ENCODE results near the gene NUP93.

The NUP93 gene

DNA sequence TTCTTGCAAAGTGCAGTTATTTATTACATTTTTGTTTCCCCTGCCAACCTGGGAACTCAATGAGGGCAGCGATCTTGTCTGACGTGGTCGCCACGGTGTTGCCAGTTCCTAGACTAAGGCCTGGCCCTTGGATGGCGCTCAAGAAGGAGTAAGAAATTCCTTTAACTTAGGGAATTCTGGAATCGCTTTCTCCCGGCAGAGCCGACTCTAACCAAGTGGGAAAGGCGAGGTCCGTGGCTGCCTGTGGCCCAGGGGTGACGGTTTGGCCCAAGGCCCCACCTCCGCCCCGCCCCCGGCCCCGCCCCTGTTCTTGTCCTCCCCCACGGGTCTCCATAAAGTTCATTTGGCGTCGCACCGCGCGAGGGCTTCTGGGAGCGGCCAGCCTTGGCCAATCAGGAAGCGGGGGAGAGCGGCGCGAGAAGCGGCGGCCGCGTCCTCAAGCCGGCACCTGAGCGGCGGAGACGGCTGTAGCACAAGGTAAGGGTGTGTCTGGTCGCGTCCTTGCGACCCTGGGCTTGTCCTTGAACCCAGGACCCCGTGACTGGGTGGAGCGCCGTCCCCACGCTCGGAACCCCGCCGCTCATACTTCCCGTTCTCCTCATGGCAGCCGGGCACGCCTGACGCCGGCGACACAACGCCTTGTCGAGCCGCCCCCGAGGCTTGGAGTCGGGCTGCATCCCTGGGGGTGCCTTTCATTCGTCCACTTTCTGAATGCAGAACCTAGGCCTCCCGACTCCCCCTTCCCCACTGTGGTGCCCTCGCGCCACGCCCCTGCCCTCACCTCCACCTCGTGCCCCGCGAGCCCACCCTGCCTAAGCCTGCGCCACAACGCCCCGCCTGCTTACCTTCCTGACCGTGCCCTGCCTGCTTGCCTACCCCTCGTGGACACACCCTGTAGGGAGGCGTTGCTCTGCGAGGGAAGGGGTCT is at the start of gene NUP93:
Gene NUP93 (plus strand): TSS at position 395 of the 928 bp plus-strand sequence. CDS start 18,119 bp downstream, outside the sequence.
- Histone ChIP-seq H3K4me1 (ENCODE audit: control insufficient read depth in 2 of 2, insufficient read depth in 2 of 2, low read length in 2 of 2) (peaks cover 13 to 14% of the 10 kb centered on the region in 2 donors), H3K27ac (ENCODE audit: low read depth in 2 of 2, low read length in 2 of 2) (peak within 1 kb of the TSS; percentile 83 to 86), H3K36me3 (ENCODE audit: control insufficient read depth in 2 of 2, insufficient read depth in 2 of 2, low read length in 2 of 2) (no peaks in the 10 kb centered on the region), H3K4me3 (ENCODE audit: low read length in 2 of 2) (peak within 1 kb of the TSS; percentile 87 to 91), H3K9ac (ENCODE audit: low read depth in 1 of 2, low read length in 2 of 2) (peak within 1 kb of the TSS; percentile 86), H3K27me3 (ENCODE audit: control insufficient read depth in 2 of 2, insufficient read depth in 2 of 2, low read length in 2 of 2) (no peaks in the 10 kb centered on the region), H3K9me3 (ENCODE audit: control insufficient read depth in 2 of 2, low read length in 2 of 2) (no peaks in the 10 kb centered on the region)

DNA sequence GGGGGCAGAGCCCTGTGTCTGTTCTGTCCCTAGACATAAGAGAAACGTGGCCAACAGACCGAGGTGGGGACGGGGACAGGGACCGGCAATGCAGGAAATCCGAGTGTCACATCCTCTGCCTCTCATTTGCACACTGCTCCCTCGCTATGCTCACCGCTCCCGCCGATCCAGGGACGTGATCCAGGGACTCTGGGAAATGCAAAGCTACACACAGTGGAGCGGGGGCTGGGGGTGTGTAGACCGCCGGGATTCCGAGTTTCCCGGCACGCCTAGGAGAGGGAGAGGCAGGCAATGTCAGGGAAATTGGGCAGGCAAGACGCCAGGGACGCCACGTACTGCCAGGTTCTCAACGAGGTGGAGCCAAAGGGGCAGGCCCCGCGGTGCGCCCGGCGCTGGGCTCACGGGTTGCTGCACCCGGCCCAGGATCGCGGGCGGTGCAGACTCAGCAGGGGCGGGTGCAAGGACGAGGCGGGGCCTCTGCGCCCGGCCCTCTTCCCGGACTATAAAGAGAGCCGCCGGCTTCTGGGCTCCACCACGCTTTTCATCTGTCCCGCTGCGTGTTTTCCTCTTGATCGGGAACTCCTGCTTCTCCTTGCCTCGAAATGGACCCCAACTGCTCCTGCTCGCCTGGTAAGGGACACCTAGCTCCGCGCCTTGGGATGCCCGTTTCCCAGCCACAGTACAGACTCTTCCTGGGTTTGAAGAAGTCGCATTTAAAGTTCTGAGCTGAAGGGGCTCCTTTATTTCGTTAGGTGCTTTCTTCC is 47.8 kb upstream of the NUP93 start, which contains the start of gene MT1X:
Gene MT1X (plus strand): TSS at position 532 of the 764 bp plus-strand sequence. CDS start 71 bp downstream, at position 603.
- peak within 1 kb of the TSS; percentile 80 to 84 for H3K27ac ChIP-seq (ENCODE audit: low read depth in 2 of 2, low read length in 2 of 2)
- peak within 1 kb of the TSS; percentile 86 to 94 for H3K9ac ChIP-seq (ENCODE audit: low read depth in 1 of 2, low read length in 2 of 2)
- H3K9me3 ChIP-seq (ENCODE audit: control insufficient read depth in 2 of 2, low read length in 2 of 2): no peaks in the 10 kb centered on the region
- H3K4me3 ChIP-seq (ENCODE audit: low read length in 2 of 2): peak within 1 kb of the TSS; percentile 82 to 94
- H3K36me3 ChIP-seq (ENCODE audit: control insufficient read depth in 2 of 2, insufficient read depth in 2 of 2, low read length in 2 of 2): no peaks in the 10 kb centered on the region
- H3K4me1 ChIP-seq (ENCODE audit: control insufficient read depth in 2 of 2, insufficient read depth in 2 of 2, low read length in 2 of 2): peaks cover 17% of the 10 kb centered on the region in 2 donors
- H3K27me3 ChIP-seq (ENCODE audit: control insufficient read depth in 2 of 2, insufficient read depth in 2 of 2, low read length in 2 of 2): no peaks in the 10 kb centered on the region

GRCh38 chr16:56682703-56683397 is 47.1 kb upstream of the NUP93 start:
- Histone ChIP-seq H3K27me3 (ENCODE audit: control insufficient read depth in 2 of 2, insufficient read depth in 2 of 2, low read length in 2 of 2) (no peaks in the 10 kb centered on the region), H3K4me3 (ENCODE audit: low read length in 2 of 2) (peak overlapping the region; percentile 82 to 94), H3K36me3 (ENCODE audit: control insufficient read depth in 2 of 2, insufficient read depth in 2 of 2, low read length in 2 of 2) (no peaks in the 10 kb centered on the region), H3K9me3 (ENCODE audit: control insufficient read depth in 2 of 2, low read length in 2 of 2) (no peaks in the 10 kb centered on the region), H3K4me1 (ENCODE audit: control insufficient read depth in 2 of 2, insufficient read depth in 2 of 2, low read length in 2 of 2) (peaks cover 17% of the 10 kb centered on the region in 2 donors), H3K9ac (ENCODE audit: low read depth in 1 of 2, low read length in 2 of 2) (peak overlapping the region; percentile 86 to 94), H3K27ac (ENCODE audit: low read depth in 2 of 2, low read length in 2 of 2) (peak overlapping the region; percentile 62 to 84)

GRCh38 chr16:56683424-56684172 is 46.3 kb upstream of the NUP93 start:
- Histone ChIP-seq H3K4me3 (ENCODE audit: low read length in 2 of 2) (peak overlapping the region; percentile 82 to 94), H3K9me3 (ENCODE audit: control insufficient read depth in 2 of 2, low read length in 2 of 2) (no peaks in the 10 kb centered on the region), H3K4me1 (ENCODE audit: control insufficient read depth in 2 of 2, insufficient read depth in 2 of 2, low read length in 2 of 2) (peaks cover 17% of the 10 kb centered on the region in 2 donors), H3K27me3 (ENCODE audit: control insufficient read depth in 2 of 2, insufficient read depth in 2 of 2, low read length in 2 of 2) (no peaks in the 10 kb centered on the region), H3K36me3 (ENCODE audit: control insufficient read depth in 2 of 2, insufficient read depth in 2 of 2, low read length in 2 of 2) (no peaks in the 10 kb centered on the region), H3K27ac (ENCODE audit: low read depth in 2 of 2, low read length in 2 of 2) (no peak overlapping the region), H3K9ac (ENCODE audit: low read depth in 1 of 2, low read length in 2 of 2) (peak overlapping the region; percentile 43 to 86)

GRCh38 chr16:56684256-56684925 is 45.5 kb upstream of the NUP93 start:
- Histone ChIP-seq H3K9ac (ENCODE audit: low read depth in 1 of 2, low read length in 2 of 2) (no peak overlapping the region), H3K4me1 (ENCODE audit: control insufficient read depth in 2 of 2, insufficient read depth in 2 of 2, low read length in 2 of 2) (peaks cover 17% of the 10 kb centered on the region in 2 donors), H3K9me3 (ENCODE audit: control insufficient read depth in 2 of 2, low read length in 2 of 2) (no peaks in the 10 kb centered on the region), H3K27me3 (ENCODE audit: control insufficient read depth in 2 of 2, insufficient read depth in 2 of 2, low read length in 2 of 2) (no peaks in the 10 kb centered on the region), H3K27ac (ENCODE audit: low read depth in 2 of 2, low read length in 2 of 2) (no peak overlapping the region), H3K4me3 (ENCODE audit: low read length in 2 of 2) (no peak overlapping the region), H3K36me3 (ENCODE audit: control insufficient read depth in 2 of 2, insufficient read depth in 2 of 2, low read length in 2 of 2) (no peaks in the 10 kb centered on the region)

- H3K9me3 ChIP-seq (ENCODE audit: control insufficient read depth in 2 of 2, low read length in 2 of 2): no peaks in the 10 kb centered on the region
- no peaks in the 10 kb centered on the region for H3K36me3 ChIP-seq (ENCODE audit: control insufficient read depth in 2 of 2, insufficient read depth in 2 of 2, low read length in 2 of 2)
- no peak overlapping the region for H3K4me3 ChIP-seq (ENCODE audit: low read length in 2 of 2)
- peaks cover 17% of the 10 kb centered on the region in 2 donors for H3K4me1 ChIP-seq (ENCODE audit: control insufficient read depth in 2 of 2, insufficient read depth in 2 of 2, low read length in 2 of 2)
- H3K9ac ChIP-seq (ENCODE audit: low read depth in 1 of 2, low read length in 2 of 2): no peak overlapping the region
- no peak overlapping the region for H3K27ac ChIP-seq (ENCODE audit: low read depth in 2 of 2, low read length in 2 of 2)
- H3K27me3 ChIP-seq (ENCODE audit: control insufficient read depth in 2 of 2, insufficient read depth in 2 of 2, low read length in 2 of 2): no peaks in the 10 kb centered on the region
Measured at GRCh38 chr16:56684926-56685590, 44.9 kb upstream of the NUP93 start.

GRCh38 chr16:56686758-56687157 is 43.2 kb upstream of the NUP93 start:
- Histone ChIP-seq H3K27me3 (ENCODE audit: control insufficient read depth in 2 of 2, insufficient read depth in 2 of 2, low read length in 2 of 2) (no peaks in the 10 kb centered on the region), H3K27ac (ENCODE audit: low read depth in 2 of 2, low read length in 2 of 2) (no peak overlapping the region), H3K9me3 (ENCODE audit: control insufficient read depth in 2 of 2, low read length in 2 of 2) (no peaks in the 10 kb centered on the region), H3K4me1 (ENCODE audit: control insufficient read depth in 2 of 2, insufficient read depth in 2 of 2, low read length in 2 of 2) (peaks cover 12 to 14% of the 10 kb centered on the region in 2 donors), H3K9ac (ENCODE audit: low read depth in 1 of 2, low read length in 2 of 2) (no peak overlapping the region), H3K4me3 (ENCODE audit: low read length in 2 of 2) (no peak overlapping the region), H3K36me3 (ENCODE audit: control insufficient read depth in 2 of 2, insufficient read depth in 2 of 2, low read length in 2 of 2) (no peaks in the 10 kb centered on the region)

DNA sequence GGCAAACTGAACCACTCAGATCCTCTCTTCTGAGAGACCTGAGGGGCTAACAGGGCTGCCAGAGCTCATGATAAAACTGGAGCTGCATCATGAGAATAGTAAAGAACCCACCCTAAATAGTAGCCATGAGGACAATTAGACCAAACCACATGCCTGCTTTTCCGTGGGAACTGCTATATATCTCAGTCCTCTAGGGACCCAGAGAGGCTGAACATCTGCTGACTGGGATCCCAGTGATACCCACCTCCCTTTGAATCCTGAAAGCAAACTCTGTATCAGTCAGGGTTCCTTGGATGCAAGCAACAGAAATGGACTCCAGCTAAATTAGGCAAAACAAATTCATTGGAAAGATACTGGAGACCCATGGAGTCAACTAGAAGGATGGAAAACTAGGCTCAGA is 41.2 kb upstream of the NUP93 start:
- Histone ChIP-seq H3K27ac (ENCODE audit: low read depth in 2 of 2, low read length in 2 of 2) (no peak overlapping the region), H3K36me3 (ENCODE audit: control insufficient read depth in 2 of 2, insufficient read depth in 2 of 2, low read length in 2 of 2) (no peaks in the 10 kb centered on the region), H3K9me3 (ENCODE audit: control insufficient read depth in 2 of 2, low read length in 2 of 2) (no peaks in the 10 kb centered on the region)

More for the DNA sequence above, 41.2 kb upstream of the NUP93 start:
- Histone ChIP-seq H3K27me3 (ENCODE audit: control insufficient read depth in 2 of 2, insufficient read depth in 2 of 2, low read length in 2 of 2) (no peaks in the 10 kb centered on the region), H3K4me1 (ENCODE audit: control insufficient read depth in 2 of 2, insufficient read depth in 2 of 2, low read length in 2 of 2) (peaks cover 0 to 2% of the 10 kb centered on the region in 2 donors), H3K9ac (ENCODE audit: low read depth in 1 of 2, low read length in 2 of 2) (no peak overlapping the region), H3K4me3 (ENCODE audit: low read length in 2 of 2) (no peak overlapping the region)

Measured in mucosa of rectum (tissue), 2 donors.